ENCODE results near the gene CCDC8. TPM values are rescaled to one million over a fixed set of nuclear protein-coding genes. Genes with fewer than 3 reads are reported as not detected.

The CCDC8 gene
- total RNA-seq, 1 experiment from 2014 or later, result not detected

DNA sequence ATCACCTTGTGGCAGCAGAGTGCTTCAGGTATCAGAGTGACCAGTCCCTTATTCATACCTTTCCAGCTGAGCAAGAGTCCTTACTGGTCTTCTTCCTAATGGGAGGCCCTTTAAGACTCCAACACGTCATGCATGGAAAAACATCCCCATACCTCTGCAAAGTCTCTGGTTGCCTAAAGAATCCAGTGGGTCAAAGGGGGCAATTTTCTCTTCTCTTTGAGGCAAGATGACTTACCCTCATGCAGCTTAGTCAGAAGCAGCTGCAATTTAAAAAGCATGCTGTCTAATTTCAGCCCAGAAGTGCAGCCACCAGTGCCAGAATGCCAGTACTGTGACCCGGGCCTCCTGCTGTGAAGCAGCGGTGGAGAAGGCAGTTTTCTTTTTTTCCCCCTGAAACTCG is 47.8 kb downstream of the CCDC8 start:
- no peak overlapping the region for H3K4me3 Mint-ChIP-seq (ENCODE audit: unreplicated experiment)
- ChIA-PET POLR2A (interaction anchor here (0.6 kb wide), 1 partner anchor 13 kb away, joined by 3 read pairs; no protein-coding TSS in a partner anchor), CTCF (interaction anchor here (1.7 to 1.8 kb wide), 2 partner anchors 19 to 86 kb away, joined by 3 to 12 read pairs; partner anchors contain the start of gene PPP5C)
- H3K27ac Mint-ChIP-seq (ENCODE audit: low read depth, unreplicated experiment), result peak overlapping the region; percentile 35
- DNase-seq (ENCODE audit: unreplicated experiment), result no peak
- BruUV-seq (replicated peaks), result no TSS peak
- peaks cover 70% of the 10 kb centered on the region for H3K36me3 Mint-ChIP-seq (ENCODE audit: insufficient read depth, unreplicated experiment)
- H3K4me1 Mint-ChIP-seq (ENCODE audit: insufficient read depth, unreplicated experiment), result no peaks in the 10 kb centered on the region
- TF ChIP-seq, protein P1, sequence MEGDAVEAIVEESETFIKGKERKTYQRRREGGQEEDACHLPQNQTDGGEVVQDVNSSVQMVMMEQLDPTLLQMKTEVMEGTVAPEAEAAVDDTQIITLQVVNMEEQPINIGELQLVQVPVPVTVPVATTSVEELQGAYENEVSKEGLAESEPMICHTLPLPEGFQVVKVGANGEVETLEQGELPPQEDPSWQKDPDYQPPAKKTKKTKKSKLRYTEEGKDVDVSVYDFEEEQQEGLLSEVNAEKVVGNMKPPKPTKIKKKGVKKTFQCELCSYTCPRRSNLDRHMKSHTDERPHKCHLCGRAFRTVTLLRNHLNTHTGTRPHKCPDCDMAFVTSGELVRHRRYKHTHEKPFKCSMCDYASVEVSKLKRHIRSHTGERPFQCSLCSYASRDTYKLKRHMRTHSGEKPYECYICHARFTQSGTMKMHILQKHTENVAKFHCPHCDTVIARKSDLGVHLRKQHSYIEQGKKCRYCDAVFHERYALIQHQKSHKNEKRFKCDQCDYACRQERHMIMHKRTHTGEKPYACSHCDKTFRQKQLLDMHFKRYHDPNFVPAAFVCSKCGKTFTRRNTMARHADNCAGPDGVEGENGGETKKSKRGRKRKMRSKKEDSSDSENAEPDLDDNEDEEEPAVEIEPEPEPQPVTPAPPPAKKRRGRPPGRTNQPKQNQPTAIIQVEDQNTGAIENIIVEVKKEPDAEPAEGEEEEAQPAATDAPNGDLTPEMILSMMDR (IDR thresholded peaks at IDR 0.05; ENCODE audit: unreplicated experiment), result no peak
- H3K9me3 Mint-ChIP-seq (ENCODE audit: unreplicated experiment), result no peaks in the 10 kb centered on the region
- intact Hi-C loops (cut with micrococcal nuclease), result no loop called here
- H3K27me3 Mint-ChIP-seq (ENCODE audit: insufficient read depth, unreplicated experiment), result no peaks in the 10 kb centered on the region

- no TSS peak for BruUV-seq (replicated peaks)
- H3K27me3 Mint-ChIP-seq (ENCODE audit: insufficient read depth, unreplicated experiment), result no peaks in the 10 kb centered on the region
- ChIA-PET CTCF (interaction anchor here (1.0 to 1.8 kb wide), 4 partner anchors 16 to 179 kb away, joined by 3 to 12 read pairs (median 3); partner anchors contain the start of gene PPP5C), POLR2A (interaction anchor here (0.7 to 2.1 kb wide), 3 partner anchors 8 to 13 kb away, joined by 3 to 10 read pairs (median 9); no protein-coding TSS in a partner anchor)
- intact Hi-C loops (cut with micrococcal nuclease), result no loop called here
- H3K36me3 Mint-ChIP-seq (ENCODE audit: insufficient read depth, unreplicated experiment), result peaks cover 76% of the 10 kb centered on the region
- H3K27ac Mint-ChIP-seq (ENCODE audit: low read depth, unreplicated experiment), result no peak overlapping the region
- TF ChIP-seq, protein P1 (IDR thresholded peaks at IDR 0.05; ENCODE audit: unreplicated experiment), result no peak
- no peak overlapping the region for H3K4me3 Mint-ChIP-seq (ENCODE audit: unreplicated experiment)
- DNase-seq (ENCODE audit: unreplicated experiment), result no peak
- H3K9me3 Mint-ChIP-seq (ENCODE audit: unreplicated experiment), result no peaks in the 10 kb centered on the region
- H3K4me1 Mint-ChIP-seq (ENCODE audit: insufficient read depth, unreplicated experiment), result no peaks in the 10 kb centered on the region
These were observed 49.0 kb downstream of the CCDC8 start for GRCh38 chr19:46364359-46364758.

DNA sequence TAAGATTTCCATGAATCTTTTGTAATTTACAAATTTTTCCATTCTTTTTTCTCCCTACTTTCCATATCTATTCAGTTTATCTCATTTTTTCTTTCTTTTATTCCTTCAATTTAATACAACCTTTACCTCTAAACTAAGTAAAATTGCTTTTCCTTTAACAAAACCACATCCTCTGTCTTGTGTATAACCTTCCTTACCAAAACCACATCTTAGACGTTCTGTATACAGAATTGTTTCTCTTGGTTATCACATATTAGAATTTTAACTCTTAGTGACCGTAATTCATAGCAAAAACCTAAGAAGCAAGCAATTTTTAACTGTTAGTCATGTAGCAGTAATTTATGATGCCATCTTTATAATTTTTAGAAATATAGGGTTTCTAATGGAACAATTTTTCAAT is 51.4 kb downstream of the CCDC8 start:
- CTCF ChIA-PET, result interaction anchor here (0.6 kb wide), 2 partner anchors 140 to 341 kb away, joined by 3 to 4 read pairs; no protein-coding TSS in a partner anchor
- no TSS peak for BruUV-seq (replicated peaks)
- DNase-seq (ENCODE audit: unreplicated experiment), result no peak
- no peak overlapping the region for H3K4me3 Mint-ChIP-seq (ENCODE audit: unreplicated experiment)
- TF ChIP-seq, protein P1 (IDR thresholded peaks at IDR 0.05; ENCODE audit: unreplicated experiment), result no peak
- H3K9me3 Mint-ChIP-seq (ENCODE audit: unreplicated experiment), result no peaks in the 10 kb centered on the region
- POLR2A ChIA-PET, result interaction anchor here (0.6 to 1.5 kb wide), 3 partner anchors 10 to 72 kb away, joined by 3 to 4 read pairs (median 3); no protein-coding TSS in a partner anchor
- intact Hi-C loops (cut with micrococcal nuclease), result no loop called here
- peaks cover 83% of the 10 kb centered on the region for H3K36me3 Mint-ChIP-seq (ENCODE audit: insufficient read depth, unreplicated experiment)
- H3K27me3 Mint-ChIP-seq (ENCODE audit: insufficient read depth, unreplicated experiment), result no peaks in the 10 kb centered on the region
- peaks cover 7% of the 10 kb centered on the region for H3K4me1 Mint-ChIP-seq (ENCODE audit: insufficient read depth, unreplicated experiment)
- H3K27ac Mint-ChIP-seq (ENCODE audit: low read depth, unreplicated experiment), result peak overlapping the region; percentile 20

Other genes with a start within 250 kb of the CCDC8 start
- gene IGFL1, start 183.8 kb downstream of the CCDC8 start, total RNA-seq (2022), result not detected in 2 replicates
- 0.47 TPM in 1 of 2 replicates, not detected in the other for gene HIF3A, start 116.5 kb downstream of the CCDC8 start, total RNA-seq (2022)
- 75.6 and 81.5 TPM in 2 replicates for gene PPP5C, start 66.5 kb downstream of the CCDC8 start, total RNA-seq (2022)
- gene PNMA8C, start 15.4 kb upstream of the CCDC8 start, total RNA-seq (2022), result not detected in 2 replicates
- 6.0 and 7.6 TPM in 2 replicates for gene PNMA8A, start 58.0 kb upstream of the CCDC8 start, total RNA-seq (2022)
- gene PNMA8B, start 82.3 kb upstream of the CCDC8 start, total RNA-seq (2022), result not detected in 2 replicates
- gene CALM3, start 187.8 kb upstream of the CCDC8 start, total RNA-seq (2022), result 103 and 120 TPM in 2 replicates
- not detected in 2 replicates for gene PTGIR, start 211.5 kb upstream of the CCDC8 start, total RNA-seq (2022)
- not detected in 2 replicates for gene GNG8, start 222.6 kb upstream of the CCDC8 start, total RNA-seq (2022)
- gene DACT3, start 247.6 kb upstream of the CCDC8 start, total RNA-seq (2022), result 0.09 TPM in 1 of 2 replicates, not detected in the other